GM12892 (cell line): ENCODE measurements around the gene TBL1XR1.

Experiments
- DNase-seq: peaks from one replicate; pipeline ENCODE4 v3.0.0; 2011; ENCODE audit not compliant: insufficient read length
- FAIRE-seq: peaks from 2 replicates; lab custom pipeline; 2011; peaks lifted over from hg19 to GRCh38; lab: Jason Lieb, UNC
- POLR2A ChIP-seq: IDR thresholded peaks from 2 replicates; pipeline ENCODE4 v1.6.1; 2011; ENCODE audit warnings: low read depth, low read length, control low read depth
- POLR2AphosphoS5 ChIP-seq: IDR thresholded peaks from 2 replicates; pipeline ENCODE4 v1.6.1; 2011; ENCODE audit warnings: low read depth, low read length, control low read depth
- TAF1 ChIP-seq: IDR thresholded peaks from 2 replicates; pipeline ENCODE4 v1.6.1; 2011; ENCODE audit warnings: low read depth, mild to moderate bottlenecking, control low read depth, low read length, borderline replicate concordance

Gene TBL1XR1

GRCh38 chr3:177134816-177135210 lies 62.5 kb downstream of the TBL1XR1 start:
- TF ChIP-seq TAF1 (no peak), POLR2A (no peak), POLR2AphosphoS5 (no peak)
- no peak for FAIRE-seq
- no peak for DNase-seq

- TF ChIP-seq TAF1 (no peak), POLR2AphosphoS5 (no peak), POLR2A (no peak)
- no peak for DNase-seq
- FAIRE-seq = no peak
Measured at GRCh38 chr3:177133860-177134815, 63.1 kb downstream of the TBL1XR1 start.

- DNase-seq (no peak), FAIRE-seq (no peak)
- no peak for TF ChIP-seq POLR2AphosphoS5
Measured at GRCh38 chr3:177131927-177132636, 65.2 kb downstream of the TBL1XR1 start.

- TF ChIP-seq POLR2AphosphoS5 = no peak
- no peak for TF ChIP-seq POLR2A
- no peak for TF ChIP-seq TAF1
- no peak for DNase-seq
- FAIRE-seq = no peak
Measured at GRCh38 chr3:177127008-177127407, 70.3 kb downstream of the TBL1XR1 start.

GRCh38 chr3:177126015-177126773 lies 71.1 kb downstream of the TBL1XR1 start:
- no peak for DNase-seq
- FAIRE-seq = no peak
- TF ChIP-seq POLR2AphosphoS5 = no peak
- TF ChIP-seq POLR2A = no peak
- no peak for TF ChIP-seq TAF1

GRCh38 chr3:177124882-177125281 lies 72.4 kb downstream of the TBL1XR1 start:
- TF ChIP-seq TAF1 (no peak), POLR2AphosphoS5 (no peak), POLR2A (no peak)
- FAIRE-seq = no peak

GRCh38 chr3:177123822-177124221 lies 73.5 kb downstream of the TBL1XR1 start:
- no peak for FAIRE-seq
- no peak for DNase-seq
- TF ChIP-seq TAF1 (no peak), POLR2A (no peak), POLR2AphosphoS5 (no peak)

More at GRCh38 chr3:177124882-177125281, 72.4 kb downstream of the TBL1XR1 start:
- no peak for DNase-seq

- DNase-seq = no peak
- no peak for FAIRE-seq
Measured at GRCh38 chr3:177122183-177122856, 75.0 kb downstream of the TBL1XR1 start.

GRCh38 chr3:177119829-177120228 lies 77.5 kb downstream of the TBL1XR1 start:
- no peak for FAIRE-seq
- DNase-seq = no peak
- no peak for TF ChIP-seq POLR2A
- no peak for TF ChIP-seq POLR2AphosphoS5
- no peak for TF ChIP-seq TAF1

More at GRCh38 chr3:177122183-177122856, 75.0 kb downstream of the TBL1XR1 start:
- no peak for TF ChIP-seq POLR2AphosphoS5

- no peak for DNase-seq
- no peak for FAIRE-seq
- TF ChIP-seq POLR2AphosphoS5 (no peak), POLR2A (no peak), TAF1 (no peak)
Measured at GRCh38 chr3:177114253-177114652, 83.0 kb downstream of the TBL1XR1 start.
